GM23338 (cell line): Measurements from ENCODE around the gene AKNA. TPM values are rescaled to one million over a fixed set of nuclear protein-coding genes. Genes with fewer than 3 reads are reported as not detected.

Source experiments
- ATAC-seq: fragments of 200-7000 bp; cut with Tn5 transposase; 3 replicates; pipeline ENCODE4 v1.9.1; 2020
- DNase-seq: peaks from one replicate; pipeline ENCODE4 v3.0.0-alpha.2; 2015; ENCODE audit warnings: low spot score
- H2AFZ ChIP-seq: fragments of 200-600 bp; sonication (generic); 2 replicates; pipeline ENCODE4 v1.8.0; 2016; ENCODE audit warnings: antibody characterized with exemption, mild to moderate bottlenecking, moderate library complexity
- H3F3A ChIP-seq: fragments of 200-600 bp; sonication (generic); replicated peaks from 2 replicates; pipeline ENCODE4 v1.8.0; 2017; ENCODE audit warnings: antibody characterized with exemption, mixed run types, low read depth
- H3K27ac ChIP-seq: fragments of 200-600 bp; sonication (generic); 2 replicates; pipeline ENCODE4 v1.6.1; 2016; ENCODE audit warnings: low read depth
- H3K27me3 ChIP-seq: fragments of 200-600 bp; sonication (generic); 2 replicates; pipeline ENCODE4 v1.8.0; 2016; ENCODE audit warnings: mild to moderate bottlenecking, mixed run types, moderate library complexity; ENCODE audit not compliant: insufficient read depth
- H3K36me3 ChIP-seq: fragments of 200-600 bp; sonication (generic); 2 replicates; pipeline ENCODE4 v1.8.0; 2016; ENCODE audit warnings: mild to moderate bottlenecking; ENCODE audit not compliant: insufficient read depth
- H3K4me1 ChIP-seq: fragments of 200-600 bp; sonication (generic); 2 replicates; pipeline ENCODE4 v1.8.0; 2016; ENCODE audit warnings: mild to moderate bottlenecking, moderate library complexity; ENCODE audit not compliant: insufficient read depth
- H3K4me2 ChIP-seq: fragments of 200-600 bp; sonication (generic); 2 replicates; pipeline ENCODE4 v1.7.1; 2017; ENCODE audit warnings: mixed run types
- H3K4me3 ChIP-seq: fragments of 200-600 bp; sonication (generic); 2 replicates; pipeline ENCODE4 v1.6.1; 2016; ENCODE audit warnings: mixed run types
- H3K79me2 ChIP-seq: fragments of 200-600 bp; sonication (generic); replicated peaks from 2 replicates; pipeline ENCODE4 v1.8.0; 2017; ENCODE audit warnings: mild to moderate bottlenecking; ENCODE audit not compliant: insufficient read depth
- H3K9me2 ChIP-seq: fragments of 200-600 bp; sonication (generic); 2 replicates; pipeline ENCODE4 v1.8.0; 2017; ENCODE audit not compliant: insufficient read depth
- H4K20me1 ChIP-seq: fragments of 200-600 bp; sonication (generic); replicated peaks from 2 replicates; pipeline ENCODE4 v1.8.0; 2017; ENCODE audit warnings: mild to moderate bottlenecking; ENCODE audit not compliant: insufficient read depth
- H3K27ac Mint-ChIP-seq: 2 replicates; pipeline ENCODE4 v1.8.0; 2020; ENCODE audit warnings: inconsistent platforms, mild to moderate bottlenecking, moderate library complexity, mixed read lengths
- H3K27me3 Mint-ChIP-seq: 3 replicates; pipeline ENCODE4 v1.8.0; 2022; ENCODE audit warnings: low read depth, mild to moderate bottlenecking, moderate library complexity, mixed read lengths, inconsistent platforms; ENCODE audit not compliant: insufficient read depth, poor library complexity
- H3K36me3 Mint-ChIP-seq: 3 replicates; pipeline ENCODE4 v1.8.0; 2021; ENCODE audit warnings: low read depth, mild to moderate bottlenecking, inconsistent platforms, moderate library complexity, mixed read lengths
- H3K4me1 Mint-ChIP-seq: 3 replicates; pipeline ENCODE4 v1.8.0; 2020; ENCODE audit warnings: mild to moderate bottlenecking, inconsistent platforms, mixed read lengths
- H3K4me3 Mint-ChIP-seq: 3 replicates; pipeline ENCODE4 v1.8.0; 2021; ENCODE audit warnings: moderate library complexity, mild to moderate bottlenecking, inconsistent platforms, mixed read lengths
- H3K9me3 Mint-ChIP-seq: 3 replicates; pipeline ENCODE4 v1.8.0; 2020; ENCODE audit warnings: moderate library complexity, mild to moderate bottlenecking, inconsistent platforms, mixed read lengths
- CREB1 ChIP-seq: fragments of 250-450 bp; sonication (Bioruptor Pico); IDR thresholded peaks from 2 replicates; pipeline ENCODE4 v1.5.0; 2020; ENCODE audit warnings: low read depth, mild to moderate bottlenecking, moderate library complexity
- EZH2 ChIP-seq: fragments of 200-600 bp; sonication (generic); IDR thresholded peaks from one replicate; pipeline ENCODE4 v1.8.0; 2017; ENCODE audit warnings: antibody characterized with exemption, mild to moderate bottlenecking, low read depth; ENCODE audit not compliant: unreplicated experiment
- EZH2phosphoT487 ChIP-seq: fragments of 200-600 bp; sonication (generic); IDR thresholded peaks from one replicate; pipeline ENCODE4 v1.8.1; 2018; ENCODE audit warnings: antibody characterized with exemption; ENCODE audit not compliant: unreplicated experiment
- POLR2AphosphoS5 ChIP-seq: IDR thresholded peaks from 2 replicates; pipeline ENCODE4 v1.6.1; 2016; ENCODE audit warnings: antibody characterized with exemption, low read depth
- STAT1 ChIP-seq: IDR thresholded peaks from one replicate; pipeline ENCODE4 v1.6.1; 2016; ENCODE audit warnings: antibody characterized with exemption; ENCODE audit not compliant: unreplicated experiment
- ZNF114 ChIP-seq: fragments of 250-450 bp; sonication (Bioruptor Pico); IDR thresholded peaks from 2 replicates; pipeline ENCODE4 v1.5.0; 2020; ENCODE audit warnings: mild to moderate bottlenecking, moderate library complexity
- ZNF331 ChIP-seq: fragments of 250-450 bp; sonication (Bioruptor Pico); IDR thresholded peaks from 2 replicates; pipeline ENCODE4 v1.5.0; 2020; ENCODE audit warnings: low read depth, mild to moderate bottlenecking, moderate library complexity
- polyA plus RNA-seq: library from polyadenylated mRNA; unstranded; fragments of >200 nt; fragmentation: Nextera tagmentation; extraction: Ambion mirVana; gene quantifications from 2 replicates; pipeline ENCODE4 v1.2.1, GENCODE V29; 2016
- total RNA-seq: library from RNA; depleted of rRNA; stranded (reverse); fragments of >200 nt; shearing (Covaris generic); gene quantifications from 2 replicates; pipeline ENCODE4 v1.2.3, GENCODE V29; 2014
- TF ChIP-seq, protein P1 (sequence below): fragments of 250-450 bp; sonication (Bioruptor Pico); IDR thresholded peaks from 2 replicates; pipeline ENCODE4 v1.5.0; 2020; ENCODE audit warnings: mild to moderate bottlenecking, moderate library complexity
- TF ChIP-seq, protein P2 (sequence below): IDR thresholded peaks from 2 replicates; pipeline ENCODE4 v1.6.1; 2016; ENCODE audit warnings: antibody characterized with exemption

Gene AKNA
- total and polyA plus RNA-seq, 2 experiments from 2014 or later = 9.0 to 28.1 TPM

DNA sequence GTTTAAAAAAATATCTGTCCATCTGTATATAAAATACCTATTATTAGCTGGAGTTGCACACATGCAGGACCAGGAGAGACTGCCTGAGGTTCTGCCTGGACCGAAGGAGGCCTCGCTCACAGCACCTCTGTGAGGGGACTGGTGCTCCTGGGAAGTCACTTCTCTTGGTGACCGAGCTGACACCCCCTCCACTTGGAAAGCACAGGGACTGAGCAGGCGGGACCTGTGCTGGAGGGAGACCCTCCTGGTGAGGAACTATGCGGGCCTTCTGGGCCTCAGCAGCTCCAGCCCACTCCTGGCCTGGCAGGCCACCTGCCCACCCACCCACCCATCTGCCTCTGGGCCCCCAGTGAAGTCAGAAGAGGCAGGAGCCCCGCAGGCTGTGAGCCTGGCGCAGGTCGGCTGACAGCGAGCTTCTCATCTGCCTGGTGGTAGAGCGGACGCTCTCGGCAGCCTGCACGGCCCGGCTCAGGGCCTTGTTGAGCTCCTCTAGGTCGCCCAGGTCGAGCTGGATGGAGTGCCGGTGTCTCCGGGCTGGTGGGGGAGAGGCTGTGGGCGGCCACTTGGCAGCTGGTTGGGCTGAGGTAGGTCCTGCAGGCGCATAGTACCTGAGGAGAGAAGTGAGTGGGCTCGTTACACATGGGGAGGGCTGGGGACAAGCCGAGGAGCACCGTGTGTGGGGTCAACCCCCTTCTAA is 50.9 kb downstream of the AKNA start:
- Histone ChIP-seq H2AFZ (no peak overlapping the region), H3K4me3 (no peak overlapping the region), H3F3A (0 out of 2 replicates have a peak, but pooled peaks cover 4% of the 10 kb centered on the region), H3K36me3 (no peaks in the 10 kb centered on the region), H4K20me1 (no peaks in the 10 kb centered on the region), H3K27me3 (no peaks in the 10 kb centered on the region), H3K27ac (no peak overlapping the region), H3K9me2 (no peaks in the 10 kb centered on the region), H3K4me2 (no peak overlapping the region), H3K4me1 (no peaks in the 10 kb centered on the region), H3K79me2 (no peaks in the 10 kb centered on the region)
- 0 out of 3 replicates have a peak, but pooled peaks cover 6% of the 10 kb centered on the region for H3K9me3 Mint-ChIP-seq
- ATAC-seq (no peak), DNase-seq (no peak)
- H3K36me3 Mint-ChIP-seq = peaks cover 67% of the 10 kb centered on the region
- peaks cover 6% of the 10 kb centered on the region for H3K4me1 Mint-ChIP-seq
- H3K4me3 Mint-ChIP-seq = no peak overlapping the region
- H3K27me3 Mint-ChIP-seq = peaks cover 14% of the 10 kb centered on the region
- no peak overlapping the region for H3K27ac Mint-ChIP-seq
- TF ChIP-seq ZNF331 (CRISPR knock-in tag) (no peak), CREB1 (CRISPR knock-in tag) (no peak), STAT1 (no peak), EZH2 (no peak), EZH2phosphoT487 (no peak), POLR2AphosphoS5 (no peak), ZNF114 (CRISPR knock-in tag) (no peak)
- TF ChIP-seq, protein P1, sequence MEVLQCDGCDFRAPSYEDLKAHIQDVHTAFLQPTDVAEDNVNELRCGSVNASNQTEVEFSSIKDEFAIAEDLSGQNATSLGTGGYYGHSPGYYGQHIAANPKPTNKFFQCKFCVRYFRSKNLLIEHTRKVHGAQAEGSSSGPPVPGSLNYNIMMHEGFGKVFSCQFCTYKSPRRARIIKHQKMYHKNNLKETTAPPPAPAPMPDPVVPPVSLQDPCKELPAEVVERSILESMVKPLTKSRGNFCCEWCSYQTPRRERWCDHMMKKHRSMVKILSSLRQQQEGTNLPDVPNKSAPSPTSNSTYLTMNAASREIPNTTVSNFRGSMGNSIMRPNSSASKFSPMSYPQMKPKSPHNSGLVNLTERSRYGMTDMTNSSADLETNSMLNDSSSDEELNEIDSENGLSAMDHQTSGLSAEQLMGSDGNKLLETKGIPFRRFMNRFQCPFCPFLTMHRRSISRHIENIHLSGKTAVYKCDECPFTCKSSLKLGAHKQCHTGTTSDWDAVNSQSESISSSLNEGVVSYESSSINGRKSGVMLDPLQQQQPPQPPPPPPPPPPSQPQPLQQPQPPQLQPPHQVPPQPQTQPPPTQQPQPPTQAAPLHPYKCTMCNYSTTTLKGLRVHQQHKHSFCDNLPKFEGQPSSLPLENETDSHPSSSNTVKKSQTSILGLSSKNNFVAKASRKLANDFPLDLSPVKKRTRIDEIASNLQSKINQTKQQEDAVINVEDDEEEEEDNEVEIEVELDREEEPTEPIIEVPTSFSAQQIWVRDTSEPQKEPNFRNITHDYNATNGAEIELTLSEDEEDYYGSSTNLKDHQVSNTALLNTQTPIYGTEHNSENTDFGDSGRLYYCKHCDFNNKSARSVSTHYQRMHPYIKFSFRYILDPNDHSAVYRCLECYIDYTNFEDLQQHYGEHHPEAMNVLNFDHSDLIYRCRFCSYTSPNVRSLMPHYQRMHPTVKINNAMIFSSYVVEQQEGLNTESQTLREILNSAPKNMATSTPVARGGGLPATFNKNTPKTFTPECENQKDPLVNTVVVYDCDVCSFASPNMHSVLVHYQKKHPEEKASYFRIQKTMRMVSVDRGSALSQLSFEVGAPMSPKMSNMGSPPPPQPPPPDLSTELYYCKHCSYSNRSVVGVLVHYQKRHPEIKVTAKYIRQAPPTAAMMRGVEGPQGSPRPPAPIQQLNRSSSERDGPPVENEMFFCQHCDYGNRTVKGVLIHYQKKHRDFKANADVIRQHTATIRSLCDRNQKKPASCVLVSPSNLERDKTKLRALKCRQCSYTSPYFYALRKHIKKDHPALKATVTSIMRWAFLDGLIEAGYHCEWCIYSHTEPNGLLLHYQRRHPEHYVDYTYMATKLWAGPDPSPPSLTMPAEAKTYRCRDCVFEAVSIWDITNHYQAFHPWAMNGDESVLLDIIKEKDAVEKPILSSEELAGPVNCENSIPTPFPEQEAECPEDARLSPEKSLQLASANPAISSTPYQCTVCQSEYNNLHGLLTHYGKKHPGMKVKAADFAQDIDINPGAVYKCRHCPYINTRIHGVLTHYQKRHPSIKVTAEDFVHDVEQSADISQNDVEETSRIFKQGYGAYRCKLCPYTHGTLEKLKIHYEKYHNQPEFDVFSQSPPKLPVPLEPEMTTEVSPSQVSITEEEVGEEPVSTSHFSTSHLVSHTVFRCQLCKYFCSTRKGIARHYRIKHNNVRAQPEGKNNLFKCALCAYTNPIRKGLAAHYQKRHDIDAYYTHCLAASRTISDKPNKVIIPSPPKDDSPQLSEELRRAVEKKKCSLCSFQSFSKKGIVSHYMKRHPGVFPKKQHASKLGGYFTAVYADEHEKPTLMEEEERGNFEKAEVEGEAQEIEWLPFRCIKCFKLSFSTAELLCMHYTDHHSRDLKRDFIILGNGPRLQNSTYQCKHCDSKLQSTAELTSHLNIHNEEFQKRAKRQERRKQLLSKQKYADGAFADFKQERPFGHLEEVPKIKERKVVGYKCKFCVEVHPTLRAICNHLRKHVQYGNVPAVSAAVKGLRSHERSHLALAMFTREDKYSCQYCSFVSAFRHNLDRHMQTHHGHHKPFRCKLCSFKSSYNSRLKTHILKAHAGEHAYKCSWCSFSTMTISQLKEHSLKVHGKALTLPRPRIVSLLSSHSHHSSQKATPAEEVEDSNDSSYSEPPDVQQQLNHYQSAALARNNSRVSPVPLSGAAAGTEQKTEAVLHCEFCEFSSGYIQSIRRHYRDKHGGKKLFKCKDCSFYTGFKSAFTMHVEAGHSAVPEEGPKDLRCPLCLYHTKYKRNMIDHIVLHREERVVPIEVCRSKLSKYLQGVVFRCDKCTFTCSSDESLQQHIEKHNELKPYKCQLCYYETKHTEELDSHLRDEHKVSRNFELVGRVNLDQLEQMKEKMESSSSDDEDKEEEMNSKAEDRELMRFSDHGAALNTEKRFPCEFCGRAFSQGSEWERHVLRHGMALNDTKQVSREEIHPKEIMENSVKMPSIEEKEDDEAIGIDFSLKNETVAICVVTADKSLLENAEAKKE (CRISPR knock-in tag) = no peak
- TF ChIP-seq, protein P2, sequence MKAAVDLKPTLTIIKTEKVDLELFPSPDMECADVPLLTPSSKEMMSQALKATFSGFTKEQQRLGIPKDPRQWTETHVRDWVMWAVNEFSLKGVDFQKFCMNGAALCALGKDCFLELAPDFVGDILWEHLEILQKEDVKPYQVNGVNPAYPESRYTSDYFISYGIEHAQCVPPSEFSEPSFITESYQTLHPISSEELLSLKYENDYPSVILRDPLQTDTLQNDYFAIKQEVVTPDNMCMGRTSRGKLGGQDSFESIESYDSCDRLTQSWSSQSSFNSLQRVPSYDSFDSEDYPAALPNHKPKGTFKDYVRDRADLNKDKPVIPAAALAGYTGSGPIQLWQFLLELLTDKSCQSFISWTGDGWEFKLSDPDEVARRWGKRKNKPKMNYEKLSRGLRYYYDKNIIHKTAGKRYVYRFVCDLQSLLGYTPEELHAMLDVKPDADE = no peak
